ENCODE results near the gene PLD5.
A peak's percentile ranks its signal among the peaks of the same experiment; 100 is the strongest.

PLD5 gene

DNA sequence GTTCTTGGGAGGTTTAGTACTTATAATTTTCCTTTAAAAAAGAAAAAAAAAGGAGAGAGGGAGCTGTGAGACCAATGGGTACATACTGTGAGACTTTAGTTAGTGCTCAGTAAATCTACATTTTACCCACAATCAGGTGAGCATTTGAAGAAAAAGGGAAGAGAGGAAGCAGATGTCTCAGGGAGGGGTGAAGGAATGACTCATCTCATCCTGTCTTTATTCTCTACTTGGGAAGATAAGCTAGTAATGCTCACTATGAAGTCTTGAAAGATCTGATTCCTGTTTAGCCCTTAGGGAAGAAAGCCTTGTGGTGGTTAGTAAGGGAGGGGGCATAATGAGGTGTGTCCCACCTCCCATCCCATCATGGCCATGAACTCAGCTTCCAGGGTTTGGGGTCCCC is 112.6 kb downstream of the PLD5 start:
- H3K9me3 Mint-ChIP-seq, result peaks cover 7% of the 10 kb centered on the region
- H3K4me1 Mint-ChIP-seq, result no peaks in the 10 kb centered on the region
- TF ChIP-seq, protein P1, sequence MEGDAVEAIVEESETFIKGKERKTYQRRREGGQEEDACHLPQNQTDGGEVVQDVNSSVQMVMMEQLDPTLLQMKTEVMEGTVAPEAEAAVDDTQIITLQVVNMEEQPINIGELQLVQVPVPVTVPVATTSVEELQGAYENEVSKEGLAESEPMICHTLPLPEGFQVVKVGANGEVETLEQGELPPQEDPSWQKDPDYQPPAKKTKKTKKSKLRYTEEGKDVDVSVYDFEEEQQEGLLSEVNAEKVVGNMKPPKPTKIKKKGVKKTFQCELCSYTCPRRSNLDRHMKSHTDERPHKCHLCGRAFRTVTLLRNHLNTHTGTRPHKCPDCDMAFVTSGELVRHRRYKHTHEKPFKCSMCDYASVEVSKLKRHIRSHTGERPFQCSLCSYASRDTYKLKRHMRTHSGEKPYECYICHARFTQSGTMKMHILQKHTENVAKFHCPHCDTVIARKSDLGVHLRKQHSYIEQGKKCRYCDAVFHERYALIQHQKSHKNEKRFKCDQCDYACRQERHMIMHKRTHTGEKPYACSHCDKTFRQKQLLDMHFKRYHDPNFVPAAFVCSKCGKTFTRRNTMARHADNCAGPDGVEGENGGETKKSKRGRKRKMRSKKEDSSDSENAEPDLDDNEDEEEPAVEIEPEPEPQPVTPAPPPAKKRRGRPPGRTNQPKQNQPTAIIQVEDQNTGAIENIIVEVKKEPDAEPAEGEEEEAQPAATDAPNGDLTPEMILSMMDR (IDR thresholded peaks at IDR 0.05), result no peak
- no peaks in the 10 kb centered on the region for H3K36me3 Mint-ChIP-seq (ENCODE audit: low read depth)
- H3K27ac Mint-ChIP-seq, result no peak overlapping the region
- no peak overlapping the region for H3K4me3 Mint-ChIP-seq
- H3K27me3 Mint-ChIP-seq (ENCODE audit: low read depth, poor library complexity), result peaks cover 16% of the 10 kb centered on the region
- no peak for DNase-seq

DNA sequence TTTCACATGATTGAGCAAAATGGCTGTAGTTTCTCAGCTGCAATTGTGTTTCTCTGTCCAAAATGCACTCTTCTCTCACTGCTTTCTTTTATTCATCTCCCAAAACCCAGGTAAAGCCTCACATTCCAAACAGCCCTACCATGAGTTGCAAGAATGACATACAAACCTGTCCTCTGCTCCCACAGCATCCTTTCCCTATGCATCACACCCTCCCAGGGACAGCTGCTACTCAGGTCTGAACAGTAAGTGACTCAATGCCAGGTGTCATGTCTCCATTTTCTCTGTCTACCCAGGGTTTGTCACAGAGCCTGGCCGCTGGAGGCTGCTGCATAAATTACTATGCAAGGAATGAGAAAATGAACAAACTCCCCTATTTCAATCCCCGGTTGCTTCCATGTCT is 118.5 kb downstream of the PLD5 start:
- DNase-seq, result no peak
- H3K27me3 Mint-ChIP-seq (ENCODE audit: low read depth, poor library complexity), result peaks cover 21% of the 10 kb centered on the region
- no peak overlapping the region for H3K4me3 Mint-ChIP-seq
- H3K27ac Mint-ChIP-seq, result no peak overlapping the region
- no peaks in the 10 kb centered on the region for H3K4me1 Mint-ChIP-seq
- TF ChIP-seq, protein P1 (IDR thresholded peaks at IDR 0.05), result no peak
- no peaks in the 10 kb centered on the region for H3K36me3 Mint-ChIP-seq (ENCODE audit: low read depth)
- peaks cover 7% of the 10 kb centered on the region for H3K9me3 Mint-ChIP-seq

DNA sequence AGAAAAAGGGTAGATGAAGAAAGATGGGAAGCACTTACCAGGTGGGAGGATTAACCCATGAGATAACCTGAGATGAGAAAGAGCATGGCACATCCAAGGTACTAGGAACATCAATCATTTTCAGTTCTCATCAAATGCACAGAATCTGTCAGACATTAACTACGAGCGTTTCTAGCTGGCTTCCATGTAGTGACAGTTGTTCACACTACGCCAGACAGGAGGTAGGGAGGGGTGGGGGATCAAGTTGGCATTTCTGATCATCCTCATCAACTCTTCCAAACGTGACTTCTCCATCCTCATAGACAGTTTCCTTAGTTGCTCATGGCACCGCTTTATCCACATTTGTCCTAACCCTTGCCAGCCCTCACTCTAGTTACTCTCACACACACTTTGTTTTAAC is 120.2 kb downstream of the PLD5 start:
- Mint-ChIP-seq H3K4me1 (no peaks in the 10 kb centered on the region), H3K9me3 (peaks cover 3% of the 10 kb centered on the region), H3K4me3 (no peak overlapping the region), H3K27me3 (ENCODE audit: low read depth, poor library complexity) (peaks cover 15% of the 10 kb centered on the region), H3K27ac (peak overlapping the region; percentile 9), H3K36me3 (ENCODE audit: low read depth) (no peaks in the 10 kb centered on the region)
- no peak for DNase-seq
- TF ChIP-seq, protein P1 (IDR thresholded peaks at IDR 0.05), result no peak

DNA sequence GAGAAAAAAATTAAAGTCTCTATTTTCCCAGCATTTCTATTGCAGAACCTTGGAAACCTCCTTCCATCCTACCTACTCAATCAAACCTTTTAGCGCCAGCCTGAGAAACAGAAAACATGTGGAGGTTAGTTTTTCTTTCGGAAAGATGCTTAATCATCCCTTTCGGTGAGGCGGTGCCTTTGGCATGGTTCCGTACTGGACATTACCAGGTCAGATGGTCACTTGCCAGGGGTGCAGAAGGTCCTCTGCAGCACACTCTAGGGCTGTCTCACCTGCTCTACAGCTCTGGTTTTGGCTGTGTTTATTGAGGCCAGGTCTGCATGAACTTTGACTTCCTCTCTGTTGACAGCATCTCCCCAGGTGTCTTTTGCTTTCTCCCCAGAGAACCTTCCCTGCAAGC is 121.5 kb downstream of the PLD5 start:
- Mint-ChIP-seq H3K9me3 (no peaks in the 10 kb centered on the region), H3K36me3 (ENCODE audit: low read depth) (no peaks in the 10 kb centered on the region), H3K27me3 (ENCODE audit: low read depth, poor library complexity) (peaks cover 15% of the 10 kb centered on the region), H3K4me1 (no peaks in the 10 kb centered on the region), H3K27ac (no peak overlapping the region), H3K4me3 (no peak overlapping the region)
- DNase-seq, result no peak
- TF ChIP-seq, protein P1 (IDR thresholded peaks at IDR 0.05), result no peak

DNA sequence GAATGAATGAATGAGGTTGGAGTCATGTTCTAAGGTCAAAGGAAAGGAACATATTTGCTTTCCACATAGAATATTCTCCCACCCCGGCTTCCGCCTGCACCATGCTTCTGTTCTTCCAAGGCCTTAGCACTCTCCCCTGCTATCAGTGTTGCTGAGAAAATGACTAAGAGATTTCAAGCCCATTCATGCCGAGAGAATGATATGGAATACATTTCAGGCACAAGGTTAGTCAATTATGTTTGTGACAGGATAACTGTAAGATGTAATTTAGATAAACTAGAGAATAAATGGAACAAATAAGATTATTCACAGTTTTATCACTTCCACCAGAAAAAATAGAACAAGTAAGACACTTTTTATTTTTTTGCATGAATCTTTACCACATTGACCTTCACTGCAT is 122.6 kb downstream of the PLD5 start:
- peaks cover 11% of the 10 kb centered on the region for H3K27me3 Mint-ChIP-seq (ENCODE audit: low read depth, poor library complexity)
- no peaks in the 10 kb centered on the region for H3K36me3 Mint-ChIP-seq (ENCODE audit: low read depth)
- no peak overlapping the region for H3K4me3 Mint-ChIP-seq
- DNase-seq, result no peak
- no peaks in the 10 kb centered on the region for H3K4me1 Mint-ChIP-seq
- H3K27ac Mint-ChIP-seq, result no peak overlapping the region
- H3K9me3 Mint-ChIP-seq, result no peaks in the 10 kb centered on the region
- TF ChIP-seq, protein P1 (IDR thresholded peaks at IDR 0.05), result no peak

DNA sequence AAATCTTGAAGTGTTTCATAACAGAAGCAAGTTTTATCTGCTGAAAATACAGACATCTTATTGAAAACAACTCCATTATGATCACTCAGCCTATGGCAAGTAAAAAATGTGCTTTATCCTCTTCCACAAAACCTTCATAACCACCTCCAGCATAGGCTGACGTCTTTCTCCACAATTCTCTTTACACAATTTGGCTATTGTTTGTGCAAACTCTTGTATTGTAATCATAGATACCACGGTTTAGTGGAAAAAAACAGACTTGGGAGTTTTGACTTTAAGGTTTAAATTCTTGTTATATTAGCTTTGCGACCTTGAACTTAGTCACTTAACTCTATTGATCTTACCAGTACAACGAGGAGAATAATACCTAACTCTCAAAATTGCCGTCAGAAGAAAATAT is 126.1 kb downstream of the PLD5 start:
- TF ChIP-seq, protein P1 (IDR thresholded peaks at IDR 0.05), result no peak
- H3K4me1 Mint-ChIP-seq, result no peaks in the 10 kb centered on the region
- peaks cover 3% of the 10 kb centered on the region for H3K27me3 Mint-ChIP-seq (ENCODE audit: low read depth, poor library complexity)
- no peak overlapping the region for H3K27ac Mint-ChIP-seq
- no peaks in the 10 kb centered on the region for H3K36me3 Mint-ChIP-seq (ENCODE audit: low read depth)
- no peak for DNase-seq
- no peaks in the 10 kb centered on the region for H3K9me3 Mint-ChIP-seq
- H3K4me3 Mint-ChIP-seq, result no peak overlapping the region

All from nephron progenitor cell (in vitro differentiated cells).